ENCODE results near the gene NQO1.
"Not testable (repeated sequence)": the region's sequence is repeated elsewhere in the genome, so short reads cannot be mapped to it uniquely, and the experiment has no call there.

Gene NQO1

DNA sequence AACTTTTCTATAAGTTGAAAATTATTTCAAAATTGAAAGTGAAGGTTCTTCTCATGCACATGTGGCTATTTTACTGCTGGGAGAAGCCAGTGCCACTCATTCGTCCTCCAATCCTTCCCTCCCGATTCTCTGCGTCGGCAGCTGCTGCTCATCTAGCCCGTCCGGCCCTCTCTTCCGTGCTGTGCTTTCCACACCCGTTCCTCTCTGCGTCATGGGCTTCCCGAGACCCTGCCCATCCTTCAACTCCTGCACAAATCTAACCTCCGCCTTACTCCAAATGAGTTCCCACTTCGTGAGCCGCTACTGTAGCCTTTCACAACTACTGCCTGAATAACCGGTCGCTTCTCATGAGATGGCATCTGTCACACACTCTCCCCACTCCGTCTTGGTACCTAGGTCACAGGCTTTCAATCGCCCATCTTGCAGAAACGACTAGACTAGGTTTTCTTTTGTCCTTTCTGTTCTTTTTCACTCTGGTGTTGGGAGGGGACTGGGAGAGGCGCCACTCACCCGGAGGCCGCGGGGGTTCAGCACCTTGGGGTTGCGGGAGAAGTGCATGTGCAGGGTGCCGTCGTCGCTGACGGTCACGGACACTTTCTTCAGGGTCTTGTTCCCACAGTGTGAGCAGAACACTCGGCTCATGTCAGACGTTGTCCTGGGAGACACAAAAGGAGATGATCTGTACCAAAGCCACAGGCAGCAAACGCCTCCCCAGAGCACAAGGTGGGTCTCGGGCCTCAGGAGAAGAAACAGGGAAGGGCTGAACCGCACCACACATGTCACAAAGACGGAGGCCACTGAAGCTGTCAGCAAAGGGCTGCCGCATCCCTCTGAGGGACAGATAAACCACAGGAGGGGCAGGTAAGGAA lies 18.2 kb upstream of the NQO1 start:
- TF ChIP-seq, protein P1, sequence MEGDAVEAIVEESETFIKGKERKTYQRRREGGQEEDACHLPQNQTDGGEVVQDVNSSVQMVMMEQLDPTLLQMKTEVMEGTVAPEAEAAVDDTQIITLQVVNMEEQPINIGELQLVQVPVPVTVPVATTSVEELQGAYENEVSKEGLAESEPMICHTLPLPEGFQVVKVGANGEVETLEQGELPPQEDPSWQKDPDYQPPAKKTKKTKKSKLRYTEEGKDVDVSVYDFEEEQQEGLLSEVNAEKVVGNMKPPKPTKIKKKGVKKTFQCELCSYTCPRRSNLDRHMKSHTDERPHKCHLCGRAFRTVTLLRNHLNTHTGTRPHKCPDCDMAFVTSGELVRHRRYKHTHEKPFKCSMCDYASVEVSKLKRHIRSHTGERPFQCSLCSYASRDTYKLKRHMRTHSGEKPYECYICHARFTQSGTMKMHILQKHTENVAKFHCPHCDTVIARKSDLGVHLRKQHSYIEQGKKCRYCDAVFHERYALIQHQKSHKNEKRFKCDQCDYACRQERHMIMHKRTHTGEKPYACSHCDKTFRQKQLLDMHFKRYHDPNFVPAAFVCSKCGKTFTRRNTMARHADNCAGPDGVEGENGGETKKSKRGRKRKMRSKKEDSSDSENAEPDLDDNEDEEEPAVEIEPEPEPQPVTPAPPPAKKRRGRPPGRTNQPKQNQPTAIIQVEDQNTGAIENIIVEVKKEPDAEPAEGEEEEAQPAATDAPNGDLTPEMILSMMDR (IDR thresholded peaks at IDR 0.05): no peak
- DNase-seq (ENCODE audit: low spot score): no peak
- H3K27ac ChIP-seq: no peak overlapping the region
- H3K4me3 ChIP-seq: no peak overlapping the region

DNA sequence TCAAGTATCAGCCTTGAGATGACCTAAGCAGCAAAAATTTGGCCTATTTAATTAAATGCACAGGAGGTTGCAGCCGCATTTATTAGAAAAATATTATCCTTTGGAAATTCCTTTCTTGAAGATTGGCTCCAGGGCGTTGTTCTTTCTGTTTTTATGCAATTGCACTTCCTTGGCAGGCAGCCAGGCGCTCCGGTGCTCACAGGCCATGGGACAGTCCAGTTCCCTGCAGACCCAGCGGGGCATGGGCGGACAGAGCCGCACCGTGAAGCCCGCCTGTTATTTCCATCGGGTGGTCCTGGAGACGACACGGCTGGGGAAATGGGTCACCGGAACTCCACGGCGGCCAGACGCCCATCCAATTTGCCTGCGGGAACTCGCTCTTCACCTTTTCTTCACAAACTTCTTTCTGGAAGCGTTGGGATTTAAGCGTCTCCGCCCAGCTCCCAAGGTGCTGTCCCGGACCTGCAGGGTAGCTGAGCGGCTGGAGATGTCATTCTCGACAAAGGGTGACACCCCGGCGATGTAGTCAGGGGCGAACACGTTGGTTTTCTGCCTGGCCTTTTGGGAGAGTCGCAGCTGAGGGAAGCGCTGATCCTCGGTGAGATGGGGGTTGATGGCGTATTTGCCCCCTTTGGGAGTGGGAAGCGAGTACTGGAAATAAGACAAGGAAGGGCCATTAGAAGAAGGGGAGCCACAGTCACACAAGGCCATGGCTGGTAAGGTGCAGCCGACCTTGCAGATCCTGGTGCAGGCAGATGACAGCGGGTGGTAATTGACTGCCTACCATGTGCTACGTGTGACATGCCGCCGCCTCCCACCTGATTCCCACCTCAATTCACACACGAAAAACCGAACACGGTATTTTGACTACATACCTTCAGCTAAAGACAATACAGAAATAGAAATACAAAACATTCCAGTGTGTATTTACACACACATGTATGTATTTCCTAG lies 15.9 kb upstream of the NQO1 start:
- H3K27ac ChIP-seq: no peak overlapping the region
- H3K4me3 ChIP-seq: no peak overlapping the region
- no peak for DNase-seq (ENCODE audit: low spot score)
- TF ChIP-seq, protein P1 (IDR thresholded peaks at IDR 0.05): no peak

DNA sequence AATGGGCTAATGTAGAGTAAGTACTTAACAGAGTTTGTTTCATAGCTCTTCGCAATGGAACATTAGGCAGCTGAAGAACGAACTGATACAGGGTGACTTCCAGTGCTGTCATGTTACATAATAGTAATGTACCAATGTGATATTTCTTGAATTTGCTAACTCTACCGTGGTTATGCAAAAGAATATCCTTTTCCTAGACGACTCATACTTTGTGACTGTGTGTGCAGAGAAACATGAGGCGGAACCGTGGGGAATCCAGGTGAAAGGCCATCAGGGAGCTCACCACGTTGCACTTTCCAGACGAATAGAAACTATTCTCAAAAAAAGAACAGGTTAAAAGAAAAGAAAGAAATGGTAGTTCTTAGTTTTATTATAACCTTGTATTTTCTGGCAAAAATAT lies 15.2 kb upstream of the NQO1 start:
- TF ChIP-seq, protein P1 (IDR thresholded peaks at IDR 0.05): no peak
- Histone ChIP-seq H3K27ac (no peak overlapping the region), H3K4me3 (no peak overlapping the region)
- DNase-seq (ENCODE audit: low spot score): no peak

DNA sequence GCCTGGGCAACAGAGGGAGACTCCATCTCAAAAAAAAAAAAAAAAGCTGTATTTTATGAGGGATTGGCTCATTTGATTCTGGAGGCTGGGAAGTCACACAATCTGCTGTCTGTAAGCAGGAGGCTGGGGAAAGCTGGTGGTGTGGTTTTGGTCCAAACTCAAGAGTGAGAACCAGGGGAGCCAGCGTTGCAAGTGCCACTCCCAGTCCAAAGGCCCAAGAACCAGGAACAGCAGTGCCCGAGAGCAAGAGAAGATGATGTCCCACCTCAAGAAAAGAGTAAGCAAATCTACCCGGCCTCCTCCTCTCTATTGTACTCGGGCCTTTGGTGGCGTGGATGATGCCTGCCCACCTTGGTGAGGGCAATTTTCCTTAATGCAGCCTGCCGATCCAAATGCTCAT lies 5.7 kb upstream of the NQO1 start:
- TF ChIP-seq, protein P1 (IDR thresholded peaks at IDR 0.05): no peak
- Histone ChIP-seq H3K4me3 (no peak overlapping the region), H3K27ac (no peak overlapping the region)
- no peak for DNase-seq (ENCODE audit: low spot score)

DNA sequence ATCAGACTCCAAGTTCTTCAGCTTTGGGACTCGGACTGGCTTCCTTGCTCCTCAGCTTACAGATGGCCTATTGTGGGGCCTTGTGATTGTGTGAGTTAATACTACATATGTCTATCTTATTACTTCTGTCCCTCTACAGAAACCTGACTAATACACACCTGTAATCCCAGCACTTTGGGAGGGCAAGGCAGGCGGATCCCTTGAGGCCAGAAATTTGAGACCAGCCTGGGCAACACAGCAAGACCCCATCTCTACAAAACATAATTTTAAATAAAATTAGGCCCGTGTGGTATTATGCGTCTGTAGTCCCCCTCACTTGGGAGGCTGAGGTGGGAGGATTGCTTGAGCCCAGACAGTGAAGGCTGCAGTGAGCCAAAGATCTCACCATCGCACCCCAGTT lies 4.9 kb upstream of the NQO1 start:
- not testable (repeated sequence) for H3K27ac ChIP-seq; H3K4me3 ChIP-seq; DNase-seq (ENCODE audit: low spot score)

DNA sequence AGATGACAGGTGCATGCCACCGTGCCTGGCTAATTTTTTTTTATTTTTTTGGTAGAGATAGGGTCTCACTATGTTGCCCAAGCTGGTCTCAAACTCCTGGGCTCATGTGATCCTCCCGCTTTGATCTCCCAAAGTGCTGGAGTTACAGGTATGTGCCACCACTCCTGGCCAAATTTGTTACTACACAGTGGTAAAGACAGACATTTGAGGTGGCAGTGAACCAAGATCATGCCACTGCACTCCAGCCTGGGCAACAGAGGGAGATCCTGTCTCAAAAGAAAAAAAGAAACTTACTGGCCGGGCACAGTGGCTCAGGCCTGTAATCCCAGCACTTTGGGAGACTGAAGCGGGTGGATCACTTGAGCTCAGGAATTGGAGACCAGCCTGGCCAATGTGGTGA lies 2.7 kb upstream of the NQO1 start:
- H3K4me3 ChIP-seq; H3K27ac ChIP-seq; DNase-seq (ENCODE audit: low spot score): not testable (repeated sequence)

DNA sequence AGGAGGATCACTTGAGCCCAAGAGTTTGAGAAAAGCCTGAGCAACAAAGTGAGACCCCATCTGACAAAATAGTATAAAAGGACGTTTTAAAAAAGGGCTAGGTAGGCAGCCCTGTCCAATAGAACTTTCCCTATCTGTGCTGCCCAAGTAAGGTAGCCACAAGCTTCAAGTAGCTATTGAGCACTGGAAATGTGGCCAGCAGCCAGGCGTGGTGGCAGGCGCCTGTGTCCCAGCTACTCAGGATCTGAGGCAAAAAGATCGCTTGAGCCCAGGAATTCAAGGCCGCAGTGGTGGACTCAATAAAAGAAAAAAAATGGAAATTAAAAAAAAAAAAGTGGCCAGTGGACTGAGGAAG lies 1.5 kb upstream of the NQO1 start:
- H3K4me3 ChIP-seq: no peak overlapping the region
- H3K27ac ChIP-seq: peak overlapping the region; percentile 77 to 88
- TF ChIP-seq, protein P1 (IDR thresholded peaks at IDR 0.05): no peak
- no peak for DNase-seq (ENCODE audit: low spot score)
